ENCODE results near the gene OPCML.

Gene OPCML

DNA sequence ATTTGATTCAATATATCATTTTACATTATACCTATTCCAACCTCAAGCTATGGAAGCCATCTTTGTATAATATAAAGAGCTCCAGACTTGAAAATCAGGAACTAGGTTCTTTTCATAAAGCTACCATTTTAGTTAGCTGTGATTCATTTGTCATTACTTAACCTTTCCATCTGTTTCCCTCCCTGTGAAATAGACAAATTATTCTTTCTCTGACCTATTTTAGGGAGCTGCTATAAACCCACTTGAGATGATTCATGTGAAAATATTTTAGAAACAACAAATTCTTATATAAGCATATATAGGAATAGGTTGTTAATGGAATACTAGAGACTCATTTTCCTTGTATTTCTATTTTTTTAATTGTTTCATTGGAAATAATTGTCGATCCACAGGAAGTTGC is 1012.1 kb downstream of the OPCML start:
- DNase-seq, result no peak

- DNase-seq, result no peak
These were observed 1013.0 kb downstream of the OPCML start for GRCh38 chr11:132519241-132519815.

DNA sequence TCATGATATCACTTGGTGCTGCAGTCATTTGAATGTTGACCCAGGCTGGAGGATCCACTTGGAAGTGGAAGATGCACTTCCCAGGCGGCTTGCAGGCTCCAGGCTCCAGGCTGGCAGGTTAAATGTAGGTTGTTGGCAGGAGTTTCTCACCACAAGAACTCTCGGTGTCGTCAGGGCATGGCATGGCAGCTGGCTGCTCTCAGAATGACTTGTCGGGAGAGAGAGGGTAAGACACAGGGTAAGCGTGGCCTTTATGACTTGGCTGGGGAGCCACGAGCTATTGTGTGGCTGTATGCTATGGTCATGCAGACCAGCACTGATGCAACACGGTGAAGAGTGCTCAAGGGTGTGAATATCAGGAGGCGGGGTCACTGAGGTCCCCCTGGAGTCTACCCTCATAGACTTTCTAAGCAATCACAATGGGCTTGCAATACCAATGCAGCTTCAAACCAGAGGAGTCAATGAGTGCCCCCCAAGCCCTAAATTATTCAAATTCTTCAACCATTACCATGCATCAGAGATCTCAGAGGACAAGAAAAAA is 1027.7 kb downstream of the OPCML start:
- no peak for DNase-seq

DNA sequence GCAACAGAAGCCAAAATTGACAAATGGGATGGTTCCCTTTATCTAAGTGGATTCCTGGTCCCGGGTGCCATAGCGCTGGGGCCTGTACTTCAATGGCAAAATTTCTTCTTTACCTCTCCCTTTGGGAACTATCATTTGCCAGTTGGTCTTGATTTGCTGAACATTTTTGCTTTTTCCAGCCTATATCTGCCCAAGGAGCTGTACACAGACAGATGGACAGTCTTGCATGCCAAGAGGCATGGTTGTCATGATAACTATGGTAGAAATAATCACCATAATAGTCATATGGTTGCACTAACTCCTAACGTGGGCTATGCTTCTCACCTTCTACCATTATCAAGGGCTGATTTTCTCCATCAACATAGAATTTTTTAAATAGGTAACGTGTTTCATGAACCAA is 1030.9 kb downstream of the OPCML start:
- no peak for DNase-seq

- DNase-seq, result no peak
These were observed 1032.6 kb downstream of the OPCML start for GRCh38 chr11:132499661-132500060.

DNA sequence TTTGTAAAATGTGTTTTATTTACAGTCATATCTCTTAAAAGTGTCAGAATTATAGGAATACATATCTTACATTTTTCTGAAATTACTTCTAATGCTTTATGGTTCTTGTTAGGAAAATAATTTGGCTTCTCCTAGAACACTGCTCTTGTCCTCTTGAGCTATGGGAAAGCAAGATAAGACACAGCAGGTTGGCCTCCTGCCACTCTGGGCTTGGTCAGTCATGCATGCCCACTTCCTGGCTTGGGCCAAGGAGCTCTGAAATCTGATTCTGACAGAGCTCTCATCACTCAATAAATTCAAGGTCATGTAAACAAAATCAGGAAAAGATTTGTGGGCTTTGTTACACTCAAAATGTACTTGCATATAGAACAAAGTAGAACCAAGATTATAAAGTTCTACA is 1036.0 kb downstream of the OPCML start:
- no peak for DNase-seq

DNA sequence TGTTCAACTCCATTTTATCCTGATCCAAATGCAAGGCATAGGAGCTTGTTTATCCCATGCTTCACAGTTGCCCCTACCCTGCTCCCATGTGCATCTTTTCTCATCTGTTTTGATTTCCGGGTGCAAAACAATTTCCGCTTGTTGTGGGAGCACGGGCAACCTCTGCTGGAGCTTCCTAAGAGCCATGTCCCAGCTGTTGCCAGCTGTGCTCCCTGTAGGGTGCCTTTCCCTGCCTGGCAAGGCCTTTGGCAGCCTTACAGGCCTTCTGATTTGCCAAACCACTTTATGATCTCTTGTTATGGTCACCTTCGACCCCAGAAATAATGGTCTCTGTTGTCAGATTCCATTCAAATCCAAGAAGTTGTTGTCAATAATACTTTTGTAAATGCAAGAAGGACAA is 1038.5 kb downstream of the OPCML start:
- no peak for DNase-seq

DNA sequence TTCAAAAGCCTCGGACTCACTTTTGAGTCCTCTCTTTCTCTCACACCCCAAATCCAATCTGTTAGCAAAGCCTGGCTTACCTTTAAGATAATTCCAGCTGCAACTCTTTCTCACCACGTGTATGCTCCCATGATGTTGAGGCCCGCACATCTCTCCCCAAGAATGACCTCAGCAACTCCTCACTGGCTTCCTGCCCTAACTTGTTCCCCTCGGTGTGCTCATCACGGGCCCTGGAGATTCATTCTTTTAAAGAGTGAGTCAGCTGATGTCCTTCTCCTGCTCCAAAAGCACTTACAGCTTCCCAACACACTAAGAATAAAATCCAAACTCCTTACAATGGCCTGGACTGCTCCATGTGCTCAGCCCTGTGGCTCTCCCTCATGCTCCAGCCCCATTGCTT is 1041.3 kb downstream of the OPCML start:
- DNase-seq, result no peak

- DNase-seq, result no peak
These were observed 1046.2 kb downstream of the OPCML start for GRCh38 chr11:132486060-132486459.

GRCh38 chr11:132475026-132475425 is 1057.3 kb downstream of the OPCML start:
- no peak for DNase-seq

DNA sequence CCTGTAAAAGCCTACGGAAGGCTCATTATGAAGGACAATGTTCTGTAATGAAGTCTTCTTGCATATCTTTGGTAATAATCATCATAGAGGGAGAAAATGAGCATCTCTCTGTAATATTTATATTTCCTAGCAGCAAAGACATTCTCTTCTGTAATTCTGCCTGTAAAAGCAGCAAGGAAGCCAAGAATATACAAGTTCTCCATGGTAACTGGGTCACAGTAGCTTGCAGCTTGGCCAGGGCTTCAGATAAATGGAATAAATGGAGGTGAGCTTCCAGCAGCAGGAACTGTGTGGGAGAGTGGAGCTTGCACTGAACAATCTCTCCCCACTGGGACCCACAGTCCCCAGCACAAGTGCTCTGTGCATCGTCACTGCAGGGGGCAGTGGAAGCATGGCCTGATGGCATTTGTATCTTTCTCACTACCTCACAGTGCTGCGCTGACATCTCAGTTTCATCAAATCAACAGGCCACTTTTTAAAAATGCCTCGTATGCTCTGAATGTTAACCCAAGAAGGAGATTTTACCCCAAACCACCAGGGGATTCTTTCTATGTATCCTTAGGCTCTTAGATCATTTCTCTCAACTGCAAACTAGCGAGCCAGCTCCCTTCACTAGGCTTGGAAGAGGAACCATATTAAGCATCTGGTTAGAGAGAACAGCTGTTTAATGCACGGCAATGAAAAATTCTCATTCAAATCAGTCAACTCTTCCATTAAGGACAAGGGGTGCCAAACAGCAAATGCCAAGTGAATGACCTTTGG is 1059.7 kb downstream of the OPCML start:
- no peak for DNase-seq

- no peak for DNase-seq
These were observed 1060.8 kb downstream of the OPCML start for GRCh38 chr11:132471466-132471865.

GRCh38 chr11:132466983-132467382 is 1065.3 kb downstream of the OPCML start:
- DNase-seq, result no peak

DNA sequence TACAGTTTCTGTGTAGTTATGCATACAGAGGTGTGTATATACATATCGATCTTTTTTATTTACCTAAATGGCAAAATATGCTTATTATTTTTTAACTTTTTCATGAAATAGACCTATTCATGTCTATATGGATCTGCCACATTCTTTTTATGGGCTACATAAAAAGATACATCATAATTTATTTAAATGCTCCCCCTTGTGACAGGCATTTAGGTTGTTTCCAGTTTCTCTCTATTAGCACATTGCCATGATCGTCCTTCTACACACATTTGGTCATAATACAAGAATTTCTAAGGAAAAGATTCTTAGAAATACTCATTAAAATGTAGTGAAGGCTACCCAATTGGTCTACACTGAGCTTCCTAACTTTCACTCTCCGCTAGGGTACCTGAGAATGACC is 1067.4 kb downstream of the OPCML start:
- DNase-seq, result no peak

- no peak for DNase-seq
These were observed 1068.3 kb downstream of the OPCML start for GRCh38 chr11:132464003-132464342.

- no peak for DNase-seq
These were observed 1068.9 kb downstream of the OPCML start for GRCh38 chr11:132463295-132464002.

- no peak for DNase-seq
These were observed 1072.6 kb downstream of the OPCML start for GRCh38 chr11:132459736-132460135.

DNA sequence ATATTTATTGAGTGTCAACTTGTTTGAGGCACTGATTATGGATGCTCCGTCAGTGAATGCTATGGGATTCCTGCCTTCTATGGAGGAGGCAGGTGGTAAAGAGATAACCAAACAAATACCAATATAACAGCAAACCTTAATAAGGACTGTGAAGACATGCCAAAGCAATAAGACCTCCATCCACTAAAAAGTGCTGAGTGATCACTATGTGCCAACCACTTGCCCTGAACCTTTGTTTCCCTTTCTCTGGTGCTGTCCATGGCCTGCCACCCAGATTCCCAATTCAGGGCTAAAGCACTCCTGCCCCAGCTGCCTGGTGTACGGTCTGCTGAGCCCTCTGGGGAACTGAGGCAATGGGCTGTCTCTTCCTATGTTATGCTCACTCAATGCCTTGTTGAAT is 1074.9 kb downstream of the OPCML start:
- no peak for DNase-seq

DNA sequence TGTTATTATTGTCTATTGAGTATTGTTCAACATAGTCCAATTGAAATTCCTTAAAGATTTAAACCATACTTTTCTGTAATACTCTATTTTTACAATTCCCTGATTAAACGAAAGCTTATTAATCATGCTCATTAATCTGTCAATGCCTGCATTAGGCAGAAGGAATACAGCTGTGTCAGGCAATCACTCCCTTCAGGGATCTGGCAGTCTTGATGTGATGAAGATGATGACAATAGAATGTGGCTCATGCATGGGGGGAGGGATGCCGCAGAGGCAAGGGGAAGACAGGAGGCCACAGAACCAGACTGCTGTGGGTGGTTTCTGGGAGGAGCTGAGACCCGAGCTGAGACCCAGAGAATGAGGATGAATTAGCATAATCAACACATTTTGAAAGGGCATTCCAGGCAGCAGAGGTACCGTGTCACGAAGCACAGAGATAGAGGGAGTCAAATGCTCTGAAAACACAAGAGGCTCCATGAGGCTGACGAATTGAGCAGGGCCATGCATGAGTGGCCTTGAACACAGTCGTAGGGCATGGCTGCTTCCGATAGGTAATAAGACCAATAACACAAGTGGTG is 1075.5 kb downstream of the OPCML start:
- no peak for DNase-seq

GRCh38 chr11:132455044-132455443 is 1077.3 kb downstream of the OPCML start:
- no peak for DNase-seq

DNA sequence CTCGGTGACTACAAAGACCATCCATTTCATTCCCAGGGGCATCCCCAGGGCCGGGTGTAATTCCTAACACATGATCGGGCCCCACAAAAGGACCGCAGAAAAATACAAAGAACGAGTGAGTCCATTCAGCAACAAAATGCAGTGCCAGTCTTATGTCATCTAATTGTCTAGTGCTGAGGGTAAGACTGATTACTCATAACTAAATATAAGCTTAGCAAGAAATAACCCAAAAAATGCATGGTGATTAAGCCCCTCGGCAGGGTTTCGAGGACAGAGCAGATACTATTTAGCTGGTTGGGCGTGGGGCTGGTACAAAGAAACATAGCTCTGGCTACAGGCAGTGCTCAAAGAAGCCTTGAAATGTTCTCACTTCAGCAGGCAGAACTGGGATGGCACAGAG is 1078.9 kb downstream of the OPCML start:
- DNase-seq, result no peak

DNA sequence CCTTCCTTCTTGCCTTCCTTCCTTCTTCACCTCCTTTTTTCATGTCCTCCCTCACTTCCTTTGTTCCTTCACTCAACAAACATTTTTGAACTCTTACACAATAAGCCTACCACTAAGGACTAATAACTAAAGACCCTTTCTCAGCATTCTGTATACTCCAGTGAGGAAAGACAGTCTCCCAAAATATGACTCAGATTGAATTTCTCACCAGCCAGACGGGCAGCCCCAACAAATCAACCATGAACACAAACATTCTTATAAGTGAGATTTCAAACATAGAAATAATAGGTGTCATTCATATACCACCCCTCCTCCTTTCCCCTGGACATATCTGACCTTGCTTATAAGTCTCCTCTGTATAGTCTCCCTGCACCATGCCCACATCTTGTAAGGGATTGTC is 1079.7 kb downstream of the OPCML start:
- no peak for DNase-seq

DNA sequence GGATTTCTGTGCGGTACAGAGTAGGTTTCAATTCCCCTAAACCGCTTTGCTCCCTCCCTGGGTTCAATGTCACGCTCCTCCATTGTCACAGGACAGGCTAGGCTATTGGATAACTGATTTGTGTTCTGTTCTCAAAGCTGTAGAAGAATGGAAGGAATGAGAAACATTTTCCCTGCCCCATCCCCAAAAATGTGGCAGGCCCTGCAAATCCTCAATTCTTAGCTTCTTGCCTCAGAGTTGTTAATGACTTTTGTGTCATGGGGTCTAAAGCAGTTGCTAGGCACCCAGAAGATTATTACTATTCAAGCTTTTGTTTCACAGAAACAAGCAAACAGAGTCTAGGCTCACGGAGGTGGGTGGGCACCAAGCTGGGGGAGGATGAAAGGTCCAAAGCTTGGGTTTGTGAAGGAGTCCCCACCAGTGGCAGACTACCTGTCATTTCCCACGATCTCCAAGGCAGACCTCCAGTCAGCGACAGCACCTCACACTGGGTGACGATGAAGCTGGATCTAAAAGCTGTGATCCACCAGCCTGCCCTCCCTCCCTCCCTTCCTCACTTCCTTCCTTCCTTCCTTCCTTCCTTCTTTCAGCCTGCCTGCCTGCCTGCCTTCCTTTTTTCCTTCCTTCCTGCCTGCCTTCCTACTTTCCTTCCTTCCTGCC is 1080.2 kb downstream of the OPCML start:
- no peak for DNase-seq

Data from central memory CD4-positive, alpha-beta T cell (primary cell).